NCI-H128 (cell line): ENCODE data around the gene ZNF773.
A peak's percentile ranks its signal among the peaks of the same experiment; 100 is the strongest.
"Not testable (repeated sequence)": the region's sequence is repeated elsewhere in the genome, so short reads cannot be mapped to it uniquely, and the experiment has no call there.

Source experiments
- DNase-seq: peaks from one replicate; lab custom pipeline; 2025; ENCODE audit not compliant: unreplicated experiment; lab: John Stamatoyannopoulos, UW

Gene ZNF773

GRCh38 chr19:57499680-57500395 lies at the start of gene ZNF773:
Gene ZNF773 (plus strand): TSS chr19:57499938. CDS start chr19:57500081, 143 bp downstream.
- DNase-seq: peak; percentile 81

GRCh38 chr19:57452307-57452706 lies 47.4 kb upstream of the ZNF773 start:
- DNase-seq: no peak

- DNase-seq: no peak
Measured at GRCh38 chr19:57465680-57466381, 33.9 kb upstream of the ZNF773 start.

- no peak for DNase-seq
Measured at GRCh38 chr19:57466489-57466888, 33.2 kb upstream of the ZNF773 start.

- DNase-seq: no peak
Measured at GRCh38 chr19:57473646-57474045, 26.1 kb upstream of the ZNF773 start.

DNA sequence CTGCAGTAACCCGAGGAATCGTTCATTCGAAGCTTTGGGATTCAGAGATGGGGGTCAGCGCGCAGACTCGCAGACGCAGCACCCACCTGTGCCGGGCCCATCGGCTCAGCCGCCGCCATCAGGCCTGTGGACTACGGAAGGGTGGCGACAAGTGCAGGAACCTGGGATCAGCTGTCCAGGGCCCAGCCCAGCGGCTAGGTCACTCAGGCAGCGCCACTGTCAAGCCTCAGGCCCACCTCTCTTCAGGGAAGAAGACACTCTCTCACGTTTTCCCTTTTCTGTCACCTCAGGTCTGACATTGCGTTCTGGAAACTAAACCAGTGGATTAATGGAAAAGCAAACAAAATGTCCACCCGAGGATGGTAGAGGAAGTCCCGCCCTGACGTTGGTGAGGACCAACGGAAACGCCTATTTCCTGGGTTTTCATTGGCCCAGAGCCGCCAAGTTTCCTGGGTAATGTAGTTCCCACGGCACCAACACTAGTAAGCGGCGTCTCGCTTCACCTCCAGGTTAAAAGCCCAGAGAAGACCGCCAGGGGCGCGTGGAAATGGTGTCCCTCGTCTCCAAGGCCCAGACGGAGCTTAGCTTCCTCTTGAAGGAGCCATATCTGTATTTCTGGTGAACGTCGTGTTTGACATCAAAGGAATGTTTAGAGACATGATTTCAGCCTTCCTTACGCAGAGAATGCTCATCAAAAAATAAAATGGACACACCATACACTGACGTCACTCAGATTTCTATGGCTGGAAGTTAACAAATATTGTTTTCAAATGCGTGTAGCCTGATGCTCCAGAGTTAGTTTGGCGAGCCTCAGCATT lies 22.3 kb upstream of the ZNF773 start, which contains the start of gene ZNF772:
ZNF772 (minus strand) TSS at position 376 of the 818 bp plus-strand sequence; CDS start at position 119, 257 bp downstream.
- peak; percentile 81 for DNase-seq

- peak; percentile 89 for DNase-seq
Measured at GRCh38 chr19:57487477-57488298, 12.1 kb upstream of the ZNF773 start, which contains the start of gene ZNF419. Gene ZNF419 (plus strand): TSS chr19:57487750. CDS start chr19:57487951, 201 bp downstream.

GRCh38 chr19:57488299-57488644 lies 11.5 kb upstream of the ZNF773 start:
- not testable (repeated sequence) for DNase-seq

DNA sequence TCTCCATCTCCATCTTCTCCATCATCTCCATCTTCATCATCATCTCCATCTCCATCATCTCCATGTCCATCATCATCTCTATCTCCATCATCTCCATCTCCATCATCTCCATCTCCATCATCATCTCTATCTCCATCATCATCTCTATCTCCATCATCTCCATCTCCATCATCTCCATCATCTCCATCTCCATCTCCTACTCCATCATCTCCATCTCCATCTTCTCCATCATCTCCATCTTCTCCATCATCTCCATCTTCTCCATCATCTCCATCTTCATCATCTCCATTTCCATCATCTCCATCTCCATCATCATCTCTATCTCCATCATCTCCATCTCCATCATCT lies 432 bp upstream of the ZNF773 start:
- DNase-seq: not testable (repeated sequence)

DNA sequence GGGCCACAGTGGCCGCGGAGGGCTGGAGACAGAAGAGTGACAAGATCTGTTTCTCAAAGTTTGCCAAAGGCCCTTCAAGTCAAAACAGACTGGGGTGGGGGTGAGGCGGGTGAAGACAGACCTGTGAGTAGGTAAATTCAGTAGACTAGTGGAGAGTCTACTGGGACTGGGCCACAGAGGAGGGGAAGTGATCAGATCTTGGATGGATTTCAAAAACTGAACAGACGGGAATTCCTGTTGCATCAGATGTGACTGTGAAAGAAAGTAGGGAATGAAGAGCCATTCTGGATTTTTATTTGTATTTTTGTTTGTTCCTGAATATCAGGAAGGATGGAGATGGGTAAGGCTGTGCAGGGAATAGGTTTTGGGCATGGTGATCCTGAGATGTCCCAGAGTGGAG lies 662 bp downstream of the ZNF773 start:
- not testable (repeated sequence) for DNase-seq

DNA sequence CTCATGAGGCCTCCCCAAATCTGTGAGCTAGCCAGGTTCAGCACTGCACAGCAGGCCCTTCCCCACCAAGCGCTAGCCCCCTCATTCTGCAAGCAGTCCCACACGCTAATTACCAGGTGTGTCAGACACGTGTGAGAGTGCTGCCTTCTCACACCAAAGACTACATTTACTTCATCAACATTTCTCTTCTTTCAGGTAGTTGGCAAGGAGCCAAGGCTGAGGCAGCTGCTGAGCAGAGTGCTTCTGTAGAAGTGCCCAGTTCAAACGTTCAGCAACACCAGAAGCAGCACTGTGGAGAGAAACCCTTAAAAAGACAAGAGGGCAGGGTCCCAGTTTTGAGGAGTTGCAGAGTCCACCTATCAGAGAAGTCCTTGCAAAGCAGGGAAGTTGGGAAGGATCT lies 6.4 kb downstream of the ZNF773 start:
- no peak for DNase-seq

DNA sequence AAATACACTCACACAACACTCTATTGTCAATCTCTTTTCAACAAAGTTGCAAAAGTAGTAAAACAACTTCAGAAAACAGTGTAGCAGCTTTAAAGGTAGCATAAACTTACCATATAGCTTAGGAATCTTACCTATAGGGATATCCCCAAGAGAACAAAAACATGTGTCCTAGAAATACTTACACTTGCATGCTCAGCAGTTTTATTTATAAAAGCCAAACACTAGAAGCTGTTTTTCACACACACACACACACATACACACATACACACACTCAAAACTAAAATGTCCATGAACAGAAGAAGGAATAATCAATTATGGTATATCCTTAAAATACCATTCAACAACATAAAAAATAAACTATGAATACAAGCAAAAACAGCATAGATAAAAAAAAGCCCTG lies 11.7 kb downstream of the ZNF773 start:
- no peak for DNase-seq

DNA sequence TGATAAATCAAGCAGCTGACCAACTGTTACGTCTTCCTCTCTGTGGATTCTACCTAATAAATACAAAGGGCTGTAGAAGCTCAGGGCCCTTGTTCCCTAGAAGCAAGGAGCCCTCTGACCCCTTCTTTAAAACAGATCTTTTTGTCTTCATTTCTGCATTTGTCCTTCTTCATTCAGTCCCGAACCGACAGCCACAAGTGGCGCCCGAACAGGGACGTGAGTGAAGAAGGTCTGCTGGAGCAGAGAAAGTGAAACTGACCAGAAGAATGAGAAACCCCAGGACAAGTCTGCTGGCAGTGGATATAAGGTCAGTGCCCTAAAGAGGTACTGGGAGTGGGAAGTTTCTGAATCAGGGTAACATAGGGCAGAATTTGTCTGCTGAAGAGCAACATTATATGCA lies 13.1 kb downstream of the ZNF773 start:
- DNase-seq: no peak

GRCh38 chr19:57515255-57515654 lies 15.5 kb downstream of the ZNF773 start:
- DNase-seq: no peak

DNA sequence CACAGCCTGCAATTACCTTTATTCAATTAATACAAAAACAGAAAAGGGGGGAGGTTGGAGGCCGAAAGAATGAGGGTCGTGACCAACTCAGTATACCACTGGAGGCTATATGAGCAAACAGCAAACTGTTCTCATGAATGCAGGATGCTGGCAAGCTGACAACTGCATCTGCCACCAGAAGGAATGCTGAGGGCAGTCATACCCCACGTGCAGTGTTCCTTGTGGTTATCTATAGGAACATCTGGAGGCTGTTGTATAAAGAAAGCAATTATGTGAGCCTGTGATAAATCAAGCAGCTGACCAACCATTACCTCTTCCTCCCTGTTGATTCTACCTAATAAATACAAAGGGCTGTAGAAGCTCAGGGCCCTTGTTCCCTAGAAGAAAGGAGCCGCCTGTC lies 18.3 kb downstream of the ZNF773 start:
- not testable (repeated sequence) for DNase-seq

- DNase-seq: peak; percentile 89
Measured at GRCh38 chr19:57527136-57527881, 27.6 kb downstream of the ZNF773 start, which contains the start of gene ZNF549. Gene ZNF549 (plus strand): TSS chr19:57527356. CDS start chr19:57527574, 218 bp downstream.

DNA sequence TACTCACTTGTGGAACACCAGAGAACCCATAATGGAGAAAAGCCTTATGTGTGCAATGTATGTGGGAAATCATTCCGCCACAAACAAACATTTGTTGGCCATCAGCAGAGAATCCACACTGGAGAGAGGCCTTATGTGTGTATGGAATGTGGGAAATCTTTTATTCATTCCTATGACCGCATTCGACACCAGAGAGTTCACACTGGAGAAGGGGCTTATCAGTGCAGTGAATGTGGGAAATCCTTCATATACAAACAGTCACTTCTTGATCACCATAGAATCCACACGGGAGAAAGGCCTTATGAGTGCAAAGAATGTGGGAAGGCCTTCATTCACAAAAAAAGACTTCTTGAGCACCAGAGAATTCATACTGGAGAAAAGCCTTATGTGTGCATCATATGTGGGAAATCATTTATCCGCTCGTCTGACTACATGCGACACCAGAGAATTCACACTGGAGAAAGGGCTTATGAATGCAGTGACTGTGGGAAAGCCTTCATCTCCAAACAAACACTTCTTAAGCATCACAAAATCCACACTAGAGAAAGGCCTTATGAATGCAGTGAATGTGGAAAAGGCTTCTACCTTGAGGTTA lies 38.3 kb downstream of the ZNF773 start:
- no peak for DNase-seq

GRCh38 chr19:57546513-57546912 lies 46.8 kb downstream of the ZNF773 start:
- DNase-seq: no peak

- no peak for DNase-seq
Measured at GRCh38 chr19:57552432-57552831, 52.7 kb downstream of the ZNF773 start.
